RPMI7951 (cell line): ENCODE results near the gene PDE4DIP. TPM values are rescaled to one million over a fixed set of nuclear protein-coding genes. Genes with fewer than 3 reads are reported as not detected.

ENCODE experiments used
- total RNA-seq: library from RNA; depleted of rRNA; stranded (reverse); fragments of >200 nt; shearing (Covaris generic); gene quantifications from 2 replicates; pipeline ENCODE4 v1.2.3, GENCODE V29; 2014; rRNA removed

Gene PDE4DIP
- total RNA-seq, 1 experiment from 2014 or later = 18.4 TPM

Other genes with a start within 250 kb of the PDE4DIP start
- 28.5 and 30.9 TPM in 2 replicates for gene NBPF14, start 248.4 kb upstream of the PDE4DIP start, total RNA-seq
- gene NUDT4B, start 95.7 kb upstream of the PDE4DIP start, total RNA-seq = 22.5 and 28.4 TPM in 2 replicates